Neural progenitor cell (in vitro differentiated cells): ENCODE results near the gene MIOX. TPM values are rescaled to one million over a fixed set of nuclear protein-coding genes. Genes with fewer than 3 reads are reported as not detected.

ENCODE experiments used
- DNase-seq: peaks from one replicate; pipeline ENCODE4 v3.0.0-alpha.2; 2016; ENCODE audit warnings: low spot score
- H2AFZ ChIP-seq: fragments of 200-600 bp; sonication (generic); replicated peaks from 2 replicates; pipeline ENCODE4 v1.6.1; 2016; ENCODE audit warnings: antibody characterized with exemption
- H3F3A ChIP-seq: fragments of 200-600 bp; sonication (generic); 2 replicates; pipeline ENCODE4 v1.6.1; 2016; ENCODE audit warnings: antibody characterized with exemption, low read depth
- H3K27ac ChIP-seq: fragments of 200-600 bp; sonication (generic); 2 replicates; pipeline ENCODE4 v1.5.1; 2016; ENCODE audit warnings: mild to moderate bottlenecking
- H3K27me3 ChIP-seq: fragments of 200-600 bp; sonication (generic); 2 replicates; pipeline ENCODE4 v1.6.1; 2016; ENCODE audit warnings: mild to moderate bottlenecking, moderate library complexity
- H3K36me3 ChIP-seq: fragments of 200-600 bp; sonication (generic); 2 replicates; pipeline ENCODE4 v1.5.1; 2016
- H3K4me1 ChIP-seq: fragments of 200-600 bp; sonication (generic); 2 replicates; pipeline ENCODE4 v1.6.1; 2016; ENCODE audit warnings: mixed run types
- H3K4me2 ChIP-seq: fragments of 200-600 bp; sonication (generic); 2 replicates; pipeline ENCODE4 v1.6.1; 2016
- H3K4me3 ChIP-seq: fragments of 200-600 bp; sonication (generic); 2 replicates; pipeline ENCODE4 v1.5.1; 2016
- H3K79me2 ChIP-seq: fragments of 200-600 bp; sonication (generic); 2 replicates; pipeline ENCODE4 v1.6.1; 2016; ENCODE audit warnings: low read depth
- H3K9ac ChIP-seq: fragments of 200-600 bp; sonication (generic); 2 replicates; pipeline ENCODE4 v1.6.1; 2016
- H3K9me3 ChIP-seq: fragments of 200-600 bp; sonication (generic); 2 replicates; pipeline ENCODE4 v1.5.1; 2016; ENCODE audit warnings: low read depth
- H4K20me1 ChIP-seq: fragments of 200-600 bp; sonication (generic); 2 replicates; pipeline ENCODE4 v1.6.1; 2016; ENCODE audit warnings: low read depth
- H3K27ac Mint-ChIP-seq: 3 replicates; pipeline ENCODE4 v1.8.0; 2021; ENCODE audit warnings: mixed read lengths
- H3K27me3 Mint-ChIP-seq: 2 replicates; pipeline ENCODE4 v1.8.0; 2022; ENCODE audit warnings: low read depth, mild to moderate bottlenecking, inconsistent platforms, moderate library complexity, mixed read lengths; ENCODE audit not compliant: insufficient read depth
- H3K36me3 Mint-ChIP-seq: 3 replicates; pipeline ENCODE4 v1.8.0; 2021; ENCODE audit warnings: mixed read lengths
- H3K4me1 Mint-ChIP-seq: 3 replicates; pipeline ENCODE4 v1.8.0; 2021; ENCODE audit warnings: mixed read lengths
- H3K4me3 Mint-ChIP-seq: 3 replicates; pipeline ENCODE4 v1.8.0; 2021; ENCODE audit warnings: mild to moderate bottlenecking, moderate library complexity, mixed read lengths
- H3K9me3 Mint-ChIP-seq: 3 replicates; pipeline ENCODE4 v1.8.0; 2020; ENCODE audit warnings: mixed read lengths
- CTCF ChIP-seq: fragments of 200-600 bp; sonication (generic); IDR thresholded peaks from 2 replicates; pipeline ENCODE4 v1.5.1; 2017; ENCODE audit warnings: antibody characterized with exemption, mild to moderate bottlenecking
- EZH2 ChIP-seq: fragments of 200-600 bp; sonication (generic); IDR thresholded peaks from 2 replicates; pipeline ENCODE4 v1.6.1; 2017; ENCODE audit warnings: antibody characterized with exemption, mild to moderate bottlenecking, moderate library complexity
- EZH2phosphoT487 ChIP-seq: fragments of 200-600 bp; sonication (generic); IDR thresholded peaks from 2 replicates; pipeline ENCODE4 v1.6.1; 2017; ENCODE audit warnings: antibody characterized with exemption
- total RNA-seq: library from RNA; depleted of rRNA; stranded (reverse); fragments of >200 nt; gene quantifications from 2 replicates; pipeline ENCODE4 v1.2.3, GENCODE V29; 2015; ENCODE audit warnings: low replicate concordance

The MIOX gene
- total RNA-seq, 1 donor from 2014 or later = not detected

DNA sequence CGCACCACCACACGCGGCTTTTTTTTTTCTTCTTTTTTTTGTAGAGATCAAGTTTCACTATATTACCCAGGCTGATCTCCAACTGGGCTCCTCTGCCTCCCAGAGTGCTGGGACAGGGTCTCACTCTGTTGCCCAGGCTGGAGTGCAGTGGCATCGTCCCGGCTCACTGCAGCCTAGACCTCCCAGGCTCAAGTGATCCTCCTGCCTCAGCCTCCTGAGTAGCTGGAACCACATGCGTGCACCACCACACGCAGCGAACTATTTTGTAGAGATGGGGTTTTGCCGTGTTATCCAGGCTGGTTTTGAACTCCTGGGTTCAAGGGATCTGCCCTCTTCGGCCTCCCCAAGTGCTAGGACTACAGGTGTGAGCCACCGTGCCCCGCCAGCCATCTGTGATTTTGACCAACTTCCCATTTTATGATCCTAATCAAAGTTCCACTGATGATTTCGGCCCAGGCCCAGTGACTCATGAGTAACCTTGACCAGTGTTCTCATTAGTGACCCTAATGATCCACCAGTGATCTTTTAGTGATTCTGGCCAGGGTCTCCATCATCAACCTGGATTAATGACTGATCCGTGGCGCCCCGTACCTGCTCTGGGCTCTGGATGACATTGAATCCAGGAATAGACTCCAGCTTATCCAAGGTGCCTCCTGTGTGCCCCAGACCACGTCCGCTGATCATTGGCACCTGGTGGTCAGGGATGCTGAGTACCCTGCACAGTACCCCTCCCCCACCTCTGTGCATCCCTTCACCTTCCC, 41.4 kb downstream of the MIOX start:
- Histone ChIP-seq H3K4me3 (no peak overlapping the region), H3K9ac (no peak overlapping the region), H3K4me2 (no peak overlapping the region), H3K36me3 (no peaks in the 10 kb centered on the region), H2AFZ (no peak overlapping the region), H3K27me3 (peaks cover 69% of the 10 kb centered on the region), H3K27ac (no peak overlapping the region), H4K20me1 (peaks cover 66% of the 10 kb centered on the region), H3K4me1 (peaks cover 24% of the 10 kb centered on the region), H3K79me2 (peaks cover 9% of the 10 kb centered on the region), H3F3A (peaks cover 58% of the 10 kb centered on the region), H3K9me3 (no peaks in the 10 kb centered on the region)
- H3K36me3 Mint-ChIP-seq = peaks cover 5% of the 10 kb centered on the region
- H3K27ac Mint-ChIP-seq = no peak overlapping the region
- peaks cover 53% of the 10 kb centered on the region for H3K27me3 Mint-ChIP-seq
- peak overlapping the region; percentile 80 for H3K4me3 Mint-ChIP-seq
- H3K9me3 Mint-ChIP-seq = peaks cover under 1% of the 10 kb centered on the region
- TF ChIP-seq EZH2 (no peak), EZH2phosphoT487 (no peak)
- H3K4me1 Mint-ChIP-seq = peaks cover 19% of the 10 kb centered on the region
- no peak for DNase-seq

- Histone ChIP-seq H4K20me1 (peaks cover 63% of the 10 kb centered on the region), H3K27me3 (peaks cover 77% of the 10 kb centered on the region), H3K36me3 (no peaks in the 10 kb centered on the region), H3F3A (peaks cover 64% of the 10 kb centered on the region), H3K9me3 (no peaks in the 10 kb centered on the region), H3K4me2 (no peak overlapping the region), H3K27ac (no peak overlapping the region), H3K79me2 (peaks cover 9% of the 10 kb centered on the region), H3K9ac (no peak overlapping the region), H2AFZ (no peak overlapping the region), H3K4me1 (peaks cover 24% of the 10 kb centered on the region), H3K4me3 (no peak overlapping the region)
- Mint-ChIP-seq H3K4me1 (peaks cover 25% of the 10 kb centered on the region), H3K27ac (no peak overlapping the region), H3K4me3 (peak overlapping the region; percentile 80), H3K36me3 (peaks cover 3% of the 10 kb centered on the region), H3K9me3 (peaks cover 2% of the 10 kb centered on the region), H3K27me3 (peaks cover 56% of the 10 kb centered on the region)
- DNase-seq = no peak
- TF ChIP-seq EZH2phosphoT487 = no peak
Observed at GRCh38 chr22:50528682-50529415, 42.2 kb downstream of the MIOX start.

GRCh38 chr22:50529416-50529896, 42.8 kb downstream of the MIOX start:
- Histone ChIP-seq H3F3A (peaks cover 59% of the 10 kb centered on the region), H2AFZ (no peak overlapping the region), H3K36me3 (no peaks in the 10 kb centered on the region), H3K79me2 (peaks cover 7% of the 10 kb centered on the region), H3K9ac (no peak overlapping the region), H4K20me1 (peaks cover 57% of the 10 kb centered on the region), H3K4me3 (no peak overlapping the region), H3K27ac (no peak overlapping the region), H3K27me3 (peaks cover 79% of the 10 kb centered on the region), H3K4me1 (peaks cover 24% of the 10 kb centered on the region), H3K4me2 (no peak overlapping the region), H3K9me3 (no peaks in the 10 kb centered on the region)
- Mint-ChIP-seq H3K27me3 (peaks cover 57% of the 10 kb centered on the region), H3K4me3 (no peak overlapping the region), H3K27ac (no peak overlapping the region), H3K36me3 (peaks cover 2% of the 10 kb centered on the region), H3K4me1 (peaks cover 30% of the 10 kb centered on the region), H3K9me3 (peaks cover 2% of the 10 kb centered on the region)
- peak; percentile 44 for DNase-seq
- TF ChIP-seq EZH2 (no peak), EZH2phosphoT487 (no peak), CTCF (no peak)

- no peaks in the 10 kb centered on the region for H3K9me3 ChIP-seq
- H3K4me2 ChIP-seq = peak within 1 kb of the TSS; percentile 91
- H3K4me3 Mint-ChIP-seq = peak within 1 kb of the TSS; percentile 80
- H3K9me3 Mint-ChIP-seq = peaks cover 2% of the 10 kb centered on the region
- H3K36me3 Mint-ChIP-seq = no peaks in the 10 kb centered on the region
- peaks cover 24% of the 10 kb centered on the region for H3K4me1 ChIP-seq
- DNase-seq = peak; percentile 52
- peaks cover 58% of the 10 kb centered on the region for H3F3A ChIP-seq
- H3K79me2 ChIP-seq = peaks cover under 1% of the 10 kb centered on the region
- H3K27me3 Mint-ChIP-seq = peaks cover 54% of the 10 kb centered on the region
- H3K27ac Mint-ChIP-seq = no peak within 1 kb of the TSS
- H3K9ac ChIP-seq = no peak within 1 kb of the TSS
- H3K27me3 ChIP-seq = peaks cover 82% of the 10 kb centered on the region
- H3K4me1 Mint-ChIP-seq = peaks cover 29% of the 10 kb centered on the region
- peaks cover 52% of the 10 kb centered on the region for H4K20me1 ChIP-seq
- H3K27ac ChIP-seq = no peak within 1 kb of the TSS
- TF ChIP-seq EZH2phosphoT487 (peak; percentile 95), EZH2 (peak; percentile 91), CTCF (no peak)
- H2AFZ ChIP-seq = no peak within 1 kb of the TSS
- H3K36me3 ChIP-seq = no peaks in the 10 kb centered on the region
- H3K4me3 ChIP-seq = peak within 1 kb of the TSS; percentile 66
Observed at GRCh38 chr22:50529897-50530579, 43.4 kb downstream of the MIOX start, which contains the start of gene TYMP. TSS of gene TYMP (minus strand) at chr22:50530012. CDS start at chr22:50529709, 303 bp downstream.
